ENCODE data around the gene TNKS1BP1.
"Not testable (repeated sequence)": the region's sequence is repeated elsewhere in the genome, so short reads cannot be mapped to it uniquely, and the experiment has no call there.

TNKS1BP1 gene

GRCh38 chr11:57297221-57297620, 27.5 kb downstream of the TNKS1BP1 start:
- in situ Hi-C loops (cut with HindIII; ENCODE audit: low sequenced_read_pairs), result no loop called here

GRCh38 chr11:57296205-57296604, 28.5 kb downstream of the TNKS1BP1 start:
- in situ Hi-C loops (cut with HindIII; ENCODE audit: low sequenced_read_pairs), result not testable (repeated sequence)

GRCh38 chr11:57294225-57295131, 30.3 kb downstream of the TNKS1BP1 start:
- in situ Hi-C loops (cut with HindIII; ENCODE audit: low sequenced_read_pairs), result no loop called here

- in situ Hi-C loops (cut with HindIII; ENCODE audit: low sequenced_read_pairs), result no loop called here
These were observed 34.5 kb downstream of the TNKS1BP1 start for GRCh38 chr11:57290288-57290687.

- in situ Hi-C loops (cut with HindIII; ENCODE audit: low sequenced_read_pairs), result loop anchor here (10.0 kb wide), 1 partner anchor 444 kb away; no protein-coding TSS in a partner anchor
These were observed 35.8 kb downstream of the TNKS1BP1 start for GRCh38 chr11:57288771-57289579.

GRCh38 chr11:57287884-57288283, 36.9 kb downstream of the TNKS1BP1 start:
- in situ Hi-C loops (cut with HindIII; ENCODE audit: low sequenced_read_pairs), result loop anchor here (10.0 kb wide), 1 partner anchor 443 kb away; no protein-coding TSS in a partner anchor

DNA sequence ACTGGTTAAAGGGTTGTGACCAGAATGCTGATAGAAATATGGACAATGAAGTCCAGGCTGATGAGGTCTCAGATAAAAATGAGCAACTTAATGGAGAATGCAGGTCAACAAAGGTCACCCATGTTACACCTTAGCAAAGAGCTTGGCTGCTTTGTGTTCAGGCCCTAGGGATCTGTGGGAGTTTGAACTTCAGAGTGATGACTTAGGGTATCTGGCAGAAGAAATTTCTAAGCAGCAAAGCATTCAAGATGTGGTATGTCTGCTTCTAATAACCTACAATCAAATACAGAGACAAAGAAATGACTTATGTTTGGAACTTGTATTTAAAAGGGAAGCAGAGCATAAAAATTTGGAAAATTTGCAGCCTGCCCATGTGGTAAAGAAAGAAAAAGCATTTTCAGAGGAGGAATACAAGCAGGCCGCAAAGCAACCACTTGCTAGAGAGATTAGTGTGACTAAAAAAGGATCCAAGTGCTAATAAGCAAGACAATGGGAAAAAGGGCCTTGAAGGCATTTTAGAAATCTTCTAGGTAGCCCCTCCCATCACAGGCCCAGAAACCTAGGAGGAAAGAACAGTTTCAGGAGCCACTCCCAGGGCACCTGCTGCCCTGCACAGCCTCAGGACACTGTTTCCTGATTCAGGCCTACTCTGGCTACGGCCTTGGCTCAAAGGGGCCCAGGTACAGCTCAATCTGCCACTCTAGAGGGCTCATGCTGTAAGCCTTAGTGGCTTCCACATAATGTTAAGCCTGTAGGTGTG, 41.3 kb downstream of the TNKS1BP1 start:
- in situ Hi-C loops (cut with HindIII; ENCODE audit: low sequenced_read_pairs), result loop anchor here (10.0 kb wide), 1 partner anchor 439 kb away; no protein-coding TSS in a partner anchor

DNA sequence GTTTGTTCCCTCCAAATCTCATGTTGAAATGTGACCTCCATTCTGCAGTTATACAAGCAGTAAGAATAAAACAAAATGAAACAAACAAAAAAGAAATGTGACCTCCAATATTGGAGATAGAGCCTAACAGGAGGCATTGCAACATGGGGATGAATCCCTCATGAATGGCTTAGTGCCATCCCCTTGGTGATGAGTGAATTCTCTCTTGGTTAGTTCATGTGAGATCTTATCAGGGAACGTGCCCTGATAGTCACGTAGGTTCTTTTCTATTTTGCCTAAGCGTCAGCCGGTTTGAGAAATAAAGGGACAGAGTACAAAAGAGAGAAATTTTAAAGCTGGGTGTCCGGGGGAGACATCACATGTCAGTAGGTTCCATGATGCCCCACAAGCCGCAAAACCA, 43.2 kb downstream of the TNKS1BP1 start:
- in situ Hi-C loops (cut with HindIII; ENCODE audit: low sequenced_read_pairs), result loop anchor here (10.0 kb wide), 1 partner anchor 437 kb away; no protein-coding TSS in a partner anchor

- in situ Hi-C loops (cut with HindIII; ENCODE audit: low sequenced_read_pairs), result no loop called here
These were observed 45.6 kb downstream of the TNKS1BP1 start for GRCh38 chr11:57279116-57279515.

- in situ Hi-C loops (cut with HindIII; ENCODE audit: low sequenced_read_pairs), result no loop called here
These were observed 46.0 kb downstream of the TNKS1BP1 start for GRCh38 chr11:57278721-57279095.

DNA sequence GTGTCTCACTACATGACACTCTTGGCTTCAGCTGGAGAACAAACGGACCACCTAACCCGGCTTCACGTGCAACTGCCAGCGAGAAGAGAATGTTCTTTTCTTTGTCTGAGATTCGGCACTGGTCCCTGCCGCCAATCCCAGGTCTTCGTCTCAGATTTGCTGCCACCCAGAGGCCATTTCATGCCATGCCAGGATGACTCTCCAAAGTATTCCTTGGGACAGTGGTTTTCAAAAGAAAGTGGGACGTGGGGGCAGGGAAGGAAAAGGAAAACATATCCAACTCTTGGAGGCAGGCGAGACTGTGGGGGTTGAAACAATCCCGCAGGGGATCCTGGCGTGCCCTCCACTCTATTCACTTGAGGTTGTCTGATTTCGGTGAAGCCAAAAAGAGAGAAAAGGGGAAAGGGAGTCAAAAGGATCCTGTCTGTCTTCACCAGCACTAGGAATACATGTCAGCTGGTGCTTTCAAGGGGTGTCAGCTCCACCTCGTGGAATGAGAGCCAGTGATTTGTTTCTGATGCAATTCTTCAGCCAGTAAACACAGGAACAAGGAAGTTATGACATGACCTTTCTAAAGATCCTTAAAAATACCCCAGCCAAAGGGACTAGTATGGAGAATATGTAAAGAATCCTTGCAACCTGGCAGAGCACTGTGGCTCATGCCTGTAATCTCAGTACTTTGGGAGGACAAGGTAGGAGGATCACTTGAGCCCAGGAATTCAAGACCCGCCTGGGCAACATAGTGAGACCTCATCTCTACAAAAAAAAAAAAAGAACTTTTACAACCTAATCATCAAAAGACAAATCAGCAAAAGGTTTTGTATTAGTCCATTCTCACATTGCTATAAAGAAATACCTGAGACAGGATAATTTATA, 46.7 kb downstream of the TNKS1BP1 start:
- in situ Hi-C loops (cut with HindIII; ENCODE audit: low sequenced_read_pairs), result no loop called here

DNA sequence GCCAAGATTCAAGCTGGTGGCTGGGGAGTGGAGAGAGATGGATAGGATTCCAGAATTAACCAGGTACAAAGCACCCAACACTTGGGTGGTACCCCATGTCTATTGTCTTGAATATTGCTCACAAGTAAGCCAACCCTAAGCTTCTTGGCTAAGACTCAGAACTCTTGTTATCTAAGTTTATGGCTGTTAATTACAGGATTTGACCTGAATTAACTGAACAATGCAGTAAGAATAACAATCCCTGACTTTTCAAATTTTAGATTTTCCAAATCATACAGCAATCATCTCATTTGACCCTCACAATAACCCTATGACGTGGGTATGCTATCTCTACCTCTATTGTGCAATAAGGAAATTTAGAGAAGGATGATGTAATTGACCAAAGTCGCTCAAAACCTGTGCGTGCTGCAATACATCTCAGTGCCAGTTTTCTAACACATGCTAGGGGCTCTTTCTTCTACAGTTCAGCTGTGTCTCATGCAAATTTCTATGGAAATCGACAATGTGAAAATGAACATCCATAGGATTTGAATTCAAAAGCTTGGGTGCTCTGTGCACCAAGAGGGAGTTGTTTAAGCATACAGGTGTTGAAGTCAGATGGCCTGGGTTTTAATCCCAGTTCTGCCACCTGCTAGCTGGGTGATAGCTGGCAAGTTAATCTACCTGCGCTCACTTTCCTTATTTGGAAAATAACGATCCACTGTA, 47.6 kb downstream of the TNKS1BP1 start:
- in situ Hi-C loops (cut with HindIII; ENCODE audit: low sequenced_read_pairs), result no loop called here

GRCh38 chr11:57276169-57276970, 48.4 kb downstream of the TNKS1BP1 start:
- in situ Hi-C loops (cut with HindIII; ENCODE audit: low sequenced_read_pairs), result no loop called here

GRCh38 chr11:57275582-57275981, 49.2 kb downstream of the TNKS1BP1 start:
- in situ Hi-C loops (cut with HindIII; ENCODE audit: low sequenced_read_pairs), result no loop called here

DNA sequence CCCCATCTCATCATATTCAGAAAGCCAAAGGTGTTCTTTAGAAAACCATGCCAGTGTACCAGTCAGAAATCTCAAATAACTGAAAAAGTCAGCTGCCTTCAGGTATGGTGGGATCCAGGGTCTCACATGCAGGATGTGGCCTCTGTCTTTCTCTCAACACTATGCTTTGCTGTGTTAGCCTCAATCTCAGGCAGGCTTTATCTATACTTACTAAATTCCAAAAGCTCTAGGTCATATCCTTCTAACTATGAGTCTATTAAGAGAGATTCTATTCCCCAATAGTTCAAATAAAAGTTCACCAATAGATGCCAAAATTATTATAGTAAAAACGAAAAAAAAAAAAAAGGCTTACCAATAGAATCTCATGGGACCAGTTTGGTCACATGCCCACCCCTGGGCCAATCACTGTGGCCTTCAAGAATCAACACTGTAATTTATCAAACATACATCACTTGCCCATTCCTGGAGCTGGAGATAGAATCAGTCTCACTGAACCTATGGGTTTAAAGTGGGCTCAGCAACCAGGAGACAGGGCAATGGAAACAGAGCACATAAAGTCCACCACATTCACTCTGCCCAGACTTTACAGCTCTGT, 49.8 kb downstream of the TNKS1BP1 start:
- in situ Hi-C loops (cut with HindIII; ENCODE audit: low sequenced_read_pairs), result no loop called here

DNA sequence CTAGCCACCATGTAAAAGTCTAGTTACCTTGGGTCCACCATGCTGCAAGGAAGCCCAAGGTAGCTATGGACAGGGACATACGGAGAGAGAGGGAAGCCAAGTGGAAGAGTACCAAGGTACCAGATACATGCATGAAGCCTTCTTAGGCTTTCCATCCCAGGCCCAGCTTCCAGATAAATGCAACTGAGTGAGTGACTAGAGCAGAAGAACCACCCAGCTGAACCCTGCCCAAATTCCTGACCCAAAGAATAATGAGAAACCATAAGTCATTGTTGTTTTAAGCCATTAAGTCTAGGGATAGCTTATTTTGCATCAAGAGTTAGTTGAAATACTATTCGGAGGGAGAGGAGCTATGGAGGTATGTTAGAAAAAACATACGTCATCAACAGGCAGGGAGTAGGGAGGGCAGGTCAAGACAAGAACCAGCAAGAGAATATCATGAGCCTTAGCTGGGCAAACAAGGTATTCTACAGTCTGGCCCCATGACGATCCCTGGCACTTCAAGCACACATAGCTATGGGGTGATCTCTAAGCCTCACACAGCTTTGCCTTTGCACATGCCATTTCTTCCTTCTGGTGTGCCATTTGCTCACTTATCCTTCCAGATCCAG, 51.2 kb downstream of the TNKS1BP1 start:
- in situ Hi-C loops (cut with HindIII; ENCODE audit: low sequenced_read_pairs), result no loop called here

DNA sequence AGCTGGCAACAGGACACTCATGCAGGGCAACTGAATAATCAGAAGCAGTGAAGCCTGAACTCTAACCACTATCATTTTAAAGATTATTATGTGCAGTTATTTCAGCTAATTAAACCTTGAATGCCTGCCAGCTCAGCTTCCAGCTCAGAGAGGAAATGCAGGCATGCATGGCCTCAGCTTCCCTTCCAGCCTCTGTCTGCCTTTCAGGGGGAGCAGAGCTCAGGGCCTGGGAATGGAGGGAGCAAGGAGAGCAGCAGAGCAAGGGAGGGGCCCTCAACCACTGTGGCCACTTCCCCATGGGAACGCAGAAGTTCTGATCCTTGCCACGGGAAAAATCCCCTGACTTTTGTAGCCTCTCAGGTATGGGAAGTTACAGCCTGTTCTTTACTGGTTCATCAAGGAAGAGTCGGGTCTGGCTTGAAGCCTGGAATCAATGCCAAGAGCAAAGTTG, 55.2 kb downstream of the TNKS1BP1 start:
- in situ Hi-C loops (cut with HindIII; ENCODE audit: low sequenced_read_pairs), result no loop called here

GRCh38 chr11:57266157-57266556, 58.6 kb downstream of the TNKS1BP1 start:
- in situ Hi-C loops (cut with HindIII; ENCODE audit: low sequenced_read_pairs), result no loop called here
